Mucosa of rectum (tissue), 2 donors: ENCODE measurements around the gene CATSPERD.

Experiments
- H3K27ac ChIP-seq, 2 donors: one replicate each; pipeline ENCODE4 v1.7.0; 2013; ENCODE audit warnings: inconsistent platforms in 2 of 2, low read depth in 2 of 2, low read length in 2 of 2
- H3K27me3 ChIP-seq, 2 donors: one replicate each; pipeline ENCODE4 v1.7.0; 2013; ENCODE audit warnings: low read length in 2 of 2; ENCODE audit not compliant: control insufficient read depth in 2 of 2, insufficient read depth in 2 of 2
- H3K36me3 ChIP-seq, 2 donors: one replicate each; pipeline ENCODE4 v1.7.0; 2013; ENCODE audit warnings: low read length in 2 of 2; ENCODE audit not compliant: control insufficient read depth in 2 of 2, insufficient read depth in 2 of 2
- H3K4me1 ChIP-seq, 2 donors: one replicate each; pipeline ENCODE4 v1.7.0; 2013; ENCODE audit warnings: low read length in 2 of 2, mild to moderate bottlenecking in 1 of 2; ENCODE audit not compliant: control insufficient read depth in 2 of 2, insufficient read depth in 2 of 2
- H3K4me3 ChIP-seq, 2 donors: one replicate each; pipeline ENCODE4 v1.7.0; 2013; ENCODE audit warnings: low read length in 2 of 2
- H3K9ac ChIP-seq, 2 donors: one replicate each; pipeline ENCODE4 v1.7.0; 2013; ENCODE audit warnings: low read length in 2 of 2, low read depth in 1 of 2, mild to moderate bottlenecking in 1 of 2
- H3K9me3 ChIP-seq, 2 donors: one replicate each; pipeline ENCODE4 v1.7.0; 2013; ENCODE audit warnings: low read length in 2 of 2; ENCODE audit not compliant: control insufficient read depth in 2 of 2
- donor health status: healthy.
- donor health status: Normal muscosa, but diverticular disease.

Gene CATSPERD

GRCh38 chr19:5806905-5807304 is 86.5 kb downstream of the CATSPERD start:
- no peaks in the 10 kb centered on the region for H3K36me3 ChIP-seq
- peaks cover 0 to 2% of the 10 kb centered on the region in 2 donors for H3K27me3 ChIP-seq
- H3K4me3 ChIP-seq = no peak overlapping the region
- peaks cover 11% of the 10 kb centered on the region in 2 donors for H3K4me1 ChIP-seq
- H3K27ac ChIP-seq = no peak overlapping the region
- no peak overlapping the region for H3K9ac ChIP-seq
- no peaks in the 10 kb centered on the region for H3K9me3 ChIP-seq

GRCh38 chr19:5808120-5808816 is 87.8 kb downstream of the CATSPERD start:
- H3K27ac ChIP-seq = no peak overlapping the region
- H3K9me3 ChIP-seq = no peaks in the 10 kb centered on the region
- peaks cover 11% of the 10 kb centered on the region in 2 donors for H3K4me1 ChIP-seq
- no peak overlapping the region for H3K4me3 ChIP-seq
- H3K36me3 ChIP-seq = no peaks in the 10 kb centered on the region
- H3K27me3 ChIP-seq = peaks cover 0 to 2% of the 10 kb centered on the region in 2 donors
- no peak overlapping the region for H3K9ac ChIP-seq

- no peak overlapping the region for H3K4me3 ChIP-seq
- no peaks in the 10 kb centered on the region for H3K9me3 ChIP-seq
- H3K27me3 ChIP-seq = no peaks in the 10 kb centered on the region
- H3K27ac ChIP-seq = no peak overlapping the region
- no peak overlapping the region for H3K9ac ChIP-seq
- H3K36me3 ChIP-seq = no peaks in the 10 kb centered on the region
- H3K4me1 ChIP-seq = peaks cover 6% of the 10 kb centered on the region in 2 donors
Observed at GRCh38 chr19:5809053-5809452, 88.6 kb downstream of the CATSPERD start.

- no peak overlapping the region for H3K9ac ChIP-seq
- H3K27me3 ChIP-seq = no peaks in the 10 kb centered on the region
- no peak overlapping the region for H3K4me3 ChIP-seq
- no peaks in the 10 kb centered on the region for H3K9me3 ChIP-seq
- H3K36me3 ChIP-seq = no peaks in the 10 kb centered on the region
- H3K27ac ChIP-seq = no peak overlapping the region
- H3K4me1 ChIP-seq = peaks cover 2 to 3% of the 10 kb centered on the region in 2 donors
Observed at GRCh38 chr19:5809469-5809868, 89.0 kb downstream of the CATSPERD start.

DNA sequence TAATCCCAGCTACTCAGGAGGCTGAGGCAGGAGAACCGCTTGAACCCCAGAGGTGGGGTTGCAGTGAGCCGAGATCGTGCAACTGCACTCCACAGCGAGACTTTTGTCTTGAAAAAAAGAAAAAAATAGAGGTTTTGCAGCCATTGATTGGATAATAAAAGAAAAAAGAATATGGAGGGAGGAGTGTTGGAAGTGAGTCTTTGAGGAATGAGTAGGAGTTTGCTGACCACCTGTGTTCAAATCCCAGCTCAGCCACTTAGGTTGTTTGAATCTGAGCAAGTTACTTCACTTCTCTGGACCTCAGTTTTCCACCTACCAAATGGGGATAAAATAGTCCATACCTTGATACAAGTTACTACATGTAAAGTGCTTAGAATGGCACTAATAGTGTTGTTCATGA is 90.7 kb downstream of the CATSPERD start:
- H3K4me1 ChIP-seq = peaks cover 6 to 7% of the 10 kb centered on the region in 2 donors

GRCh38 chr19:5814123-5814851 is 93.8 kb downstream of the CATSPERD start:
- H3K4me3 ChIP-seq = no peak overlapping the region
- H3K9me3 ChIP-seq = no peaks in the 10 kb centered on the region
- no peak overlapping the region for H3K9ac ChIP-seq
- H3K27ac ChIP-seq = no peak overlapping the region
- H3K4me1 ChIP-seq = peaks cover 6 to 7% of the 10 kb centered on the region in 2 donors
- no peaks in the 10 kb centered on the region for H3K36me3 ChIP-seq
- no peaks in the 10 kb centered on the region for H3K27me3 ChIP-seq

More for the DNA sequence above, 90.7 kb downstream of the CATSPERD start:
- H3K27ac ChIP-seq = no peak overlapping the region
- no peak overlapping the region for H3K9ac ChIP-seq
- no peaks in the 10 kb centered on the region for H3K9me3 ChIP-seq
- H3K36me3 ChIP-seq = no peaks in the 10 kb centered on the region
- no peaks in the 10 kb centered on the region for H3K27me3 ChIP-seq
- no peak overlapping the region for H3K4me3 ChIP-seq

DNA sequence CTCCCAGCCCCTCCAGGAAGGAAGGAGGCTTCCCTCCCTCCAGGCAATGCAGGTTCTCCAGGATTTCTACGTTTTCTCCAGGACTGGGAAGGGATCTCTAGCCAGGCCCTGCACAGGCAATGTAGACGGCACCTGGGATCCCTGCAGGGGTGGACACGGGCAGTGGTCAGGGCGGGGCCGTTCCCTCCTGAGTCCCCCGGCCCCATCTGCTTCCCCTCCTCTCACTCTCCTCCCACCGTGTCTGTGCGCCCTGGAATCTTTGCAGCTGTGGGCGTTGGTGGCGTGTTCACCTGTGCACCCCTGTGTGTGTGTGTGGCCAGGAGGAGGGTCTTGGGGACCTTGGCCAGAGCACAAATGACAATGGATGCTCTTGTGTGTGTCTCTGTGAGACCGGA is 94.4 kb downstream of the CATSPERD start:
- Histone ChIP-seq H3K27me3 (no peaks in the 10 kb centered on the region), H3K9ac (no peak overlapping the region), H3K9me3 (no peaks in the 10 kb centered on the region), H3K4me3 (no peak overlapping the region), H3K27ac (no peak overlapping the region), H3K4me1 (peaks cover 6 to 7% of the 10 kb centered on the region in 2 donors), H3K36me3 (no peaks in the 10 kb centered on the region)

DNA sequence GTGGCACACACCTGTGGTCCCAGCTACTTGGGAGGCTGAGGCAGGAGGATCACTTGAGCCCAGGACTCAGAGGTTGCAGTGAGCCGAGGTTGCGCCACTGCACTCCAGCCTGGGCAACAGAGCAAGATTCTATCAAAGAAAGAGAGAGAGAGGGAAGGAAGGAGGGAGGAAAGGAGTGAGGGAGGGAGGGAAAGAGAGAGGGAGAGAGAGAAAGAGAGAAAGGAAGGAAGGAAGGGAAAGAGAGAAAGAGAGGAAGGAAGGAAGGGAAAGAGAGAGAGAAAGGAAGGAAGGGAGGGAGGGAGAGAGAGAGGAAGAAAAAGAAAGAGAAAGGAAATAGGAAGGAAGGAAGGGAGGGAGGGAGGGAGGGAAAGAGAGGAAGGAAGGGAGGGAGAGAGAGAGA is 96.8 kb downstream of the CATSPERD start:
- Histone ChIP-seq H3K4me1 (peaks cover 6 to 7% of the 10 kb centered on the region in 2 donors), H3K4me3 (no peak overlapping the region), H3K9me3 (no peaks in the 10 kb centered on the region)

GRCh38 chr19:5818594-5818993 is 98.2 kb downstream of the CATSPERD start:
- H3K9me3 ChIP-seq = no peaks in the 10 kb centered on the region
- H3K27me3 ChIP-seq = no peaks in the 10 kb centered on the region
- no peaks in the 10 kb centered on the region for H3K36me3 ChIP-seq
- H3K27ac ChIP-seq = no peak overlapping the region
- H3K4me1 ChIP-seq = peaks cover 6 to 7% of the 10 kb centered on the region in 2 donors
- no peak overlapping the region for H3K4me3 ChIP-seq
- no peak overlapping the region for H3K9ac ChIP-seq

More for the DNA sequence above, 96.8 kb downstream of the CATSPERD start:
- no peaks in the 10 kb centered on the region for H3K27me3 ChIP-seq
- H3K27ac ChIP-seq = no peak overlapping the region
- no peak overlapping the region for H3K9ac ChIP-seq
- no peaks in the 10 kb centered on the region for H3K36me3 ChIP-seq

- H3K4me3 ChIP-seq = no peak overlapping the region
- no peaks in the 10 kb centered on the region for H3K9me3 ChIP-seq
- no peak overlapping the region for H3K27ac ChIP-seq
- H3K9ac ChIP-seq = no peak overlapping the region
- no peaks in the 10 kb centered on the region for H3K36me3 ChIP-seq
- no peaks in the 10 kb centered on the region for H3K4me1 ChIP-seq
- no peaks in the 10 kb centered on the region for H3K27me3 ChIP-seq
Observed at GRCh38 chr19:5820785-5821184, 100.3 kb downstream of the CATSPERD start.
